ENCODE results near the gene SLC35F2. TPM values are rescaled to one million over a fixed set of nuclear protein-coding genes. Genes with fewer than 3 reads are reported as not detected.

The SLC35F2 gene
- total RNA-seq, 4 donors from 2014 or later: 1.7 to 5.7 (median 3.7) TPM

DNA sequence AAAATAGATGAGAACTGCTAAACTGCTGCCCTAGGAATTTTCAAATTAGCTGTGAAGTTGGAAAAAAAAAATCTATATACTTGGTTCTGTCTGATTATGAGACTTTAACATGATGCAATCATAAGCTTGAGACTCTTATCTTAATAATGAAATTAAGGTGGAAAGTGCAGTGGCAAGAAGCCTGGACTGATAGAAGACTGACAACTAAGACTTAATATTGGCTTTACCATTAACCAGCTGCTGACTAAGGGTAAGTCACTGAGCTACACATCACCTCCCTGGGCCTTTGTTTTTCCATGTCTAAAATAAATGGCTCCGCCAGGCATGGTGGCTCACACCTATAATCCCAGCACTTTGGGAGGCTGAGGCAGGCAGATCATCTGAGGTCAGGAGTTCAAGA, 56.9 kb downstream of the SLC35F2 start:
- TF ChIP-seq, protein P1, sequence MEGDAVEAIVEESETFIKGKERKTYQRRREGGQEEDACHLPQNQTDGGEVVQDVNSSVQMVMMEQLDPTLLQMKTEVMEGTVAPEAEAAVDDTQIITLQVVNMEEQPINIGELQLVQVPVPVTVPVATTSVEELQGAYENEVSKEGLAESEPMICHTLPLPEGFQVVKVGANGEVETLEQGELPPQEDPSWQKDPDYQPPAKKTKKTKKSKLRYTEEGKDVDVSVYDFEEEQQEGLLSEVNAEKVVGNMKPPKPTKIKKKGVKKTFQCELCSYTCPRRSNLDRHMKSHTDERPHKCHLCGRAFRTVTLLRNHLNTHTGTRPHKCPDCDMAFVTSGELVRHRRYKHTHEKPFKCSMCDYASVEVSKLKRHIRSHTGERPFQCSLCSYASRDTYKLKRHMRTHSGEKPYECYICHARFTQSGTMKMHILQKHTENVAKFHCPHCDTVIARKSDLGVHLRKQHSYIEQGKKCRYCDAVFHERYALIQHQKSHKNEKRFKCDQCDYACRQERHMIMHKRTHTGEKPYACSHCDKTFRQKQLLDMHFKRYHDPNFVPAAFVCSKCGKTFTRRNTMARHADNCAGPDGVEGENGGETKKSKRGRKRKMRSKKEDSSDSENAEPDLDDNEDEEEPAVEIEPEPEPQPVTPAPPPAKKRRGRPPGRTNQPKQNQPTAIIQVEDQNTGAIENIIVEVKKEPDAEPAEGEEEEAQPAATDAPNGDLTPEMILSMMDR (IDR thresholded peaks at IDR 0.05; ENCODE audit: low read depth): no peak

DNA sequence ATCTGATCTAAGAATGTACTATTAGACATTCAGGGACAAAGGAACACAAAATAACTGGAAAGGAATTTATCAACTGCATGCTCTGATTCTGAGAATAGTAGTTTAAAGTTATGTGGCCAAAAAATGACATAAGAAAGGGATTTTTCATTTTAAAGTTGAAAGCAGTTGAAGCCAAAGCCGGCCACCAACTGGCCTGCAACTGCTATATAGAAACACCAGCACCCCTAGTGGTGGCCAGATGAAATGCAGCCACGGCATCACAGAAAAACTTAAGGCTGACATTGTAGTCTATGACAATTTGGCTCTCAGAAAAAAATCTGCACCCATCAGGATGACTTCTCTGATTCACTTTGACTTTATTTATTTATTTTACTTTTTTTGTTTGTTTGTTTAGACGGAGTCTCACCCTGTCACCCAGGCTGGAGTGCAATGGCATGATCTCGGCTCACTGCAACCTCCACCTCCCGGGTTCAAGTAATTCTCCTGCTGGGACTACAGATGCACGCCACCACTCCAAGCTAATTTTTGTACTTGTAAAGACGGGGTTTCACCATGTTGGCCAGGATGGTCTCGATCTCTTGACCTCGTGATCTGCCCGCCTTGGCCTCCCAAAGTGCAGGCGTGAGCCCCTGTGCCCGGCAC, 59.2 kb downstream of the SLC35F2 start:
- TF ChIP-seq, protein P1 (IDR thresholded peaks at IDR 0.05; ENCODE audit: low read depth): no peak

DNA sequence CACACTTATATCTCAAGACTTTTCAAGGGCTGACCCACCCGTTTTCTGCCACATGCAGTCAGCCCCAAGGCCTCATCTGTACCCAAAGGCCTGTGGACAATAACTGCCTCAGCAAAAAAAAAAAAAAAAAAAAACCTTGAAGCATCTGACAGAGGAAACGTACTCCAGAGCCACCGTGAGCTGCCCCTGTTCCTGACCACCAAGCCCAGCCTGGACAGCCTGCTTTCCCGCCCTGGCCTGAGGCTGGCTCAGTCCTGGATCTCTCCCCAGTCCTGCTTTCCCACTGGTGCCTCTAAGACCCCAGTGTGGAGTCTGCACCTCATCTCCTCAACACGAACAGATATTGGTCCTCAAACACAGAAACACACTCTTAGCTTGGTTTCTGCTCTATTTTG, 66.5 kb downstream of the SLC35F2 start:
- TF ChIP-seq, protein P1 (IDR thresholded peaks at IDR 0.05; ENCODE audit: low read depth): no peak

DNA sequence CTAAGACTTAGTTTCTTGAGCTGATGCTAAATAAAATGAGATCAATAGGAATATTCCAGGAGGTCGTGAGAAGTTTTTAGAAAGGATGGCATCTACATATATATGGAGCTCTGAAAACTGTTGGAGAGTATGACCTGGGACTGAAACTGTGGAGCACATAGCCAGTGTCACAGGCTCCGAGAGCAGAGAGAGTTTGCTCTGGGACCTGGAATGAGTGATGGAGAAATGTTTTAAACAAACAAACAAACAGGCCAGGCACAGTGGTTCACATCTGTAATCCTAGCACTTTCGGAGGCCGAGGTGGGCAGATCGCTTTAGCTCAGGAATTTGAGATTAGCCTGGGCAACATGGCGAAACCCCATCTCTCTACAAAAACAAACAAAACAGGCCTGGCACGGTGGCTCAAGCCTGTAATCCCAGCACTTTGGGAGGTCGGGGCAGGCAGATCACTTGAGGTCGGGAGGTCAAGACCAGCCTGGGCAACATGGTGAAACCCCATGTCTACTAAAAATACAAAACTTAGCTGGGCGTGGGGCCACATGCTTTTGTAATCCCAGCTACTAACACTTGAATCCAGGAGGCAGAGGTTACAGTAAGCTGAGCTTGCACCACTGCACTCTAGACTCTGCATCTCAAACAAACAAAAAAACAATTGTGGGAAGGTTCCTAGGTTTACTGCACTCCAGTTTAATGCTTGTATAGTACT, 67.1 kb downstream of the SLC35F2 start:
- TF ChIP-seq, protein P1 (IDR thresholded peaks at IDR 0.05; ENCODE audit: low read depth): no peak

DNA sequence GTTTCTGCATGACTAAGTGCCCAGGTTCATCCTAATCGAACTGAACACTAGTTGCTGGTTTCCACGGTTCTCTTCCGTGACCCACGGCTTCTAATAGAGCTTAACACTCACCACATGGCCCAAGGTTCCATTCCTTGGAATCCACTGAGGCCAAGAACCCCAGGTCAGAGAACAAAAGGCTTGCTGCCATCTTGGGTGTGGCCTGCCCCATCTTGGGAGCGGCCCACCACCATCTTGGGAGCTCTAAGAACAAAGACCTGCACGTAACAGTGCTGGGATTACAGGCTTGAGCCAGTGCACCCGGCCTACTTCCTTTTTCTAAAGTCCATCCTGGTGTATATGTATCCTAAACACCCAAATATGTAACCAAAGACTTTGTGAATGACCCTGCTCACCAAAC, 68.8 kb downstream of the SLC35F2 start:
- TF ChIP-seq, protein P1 (IDR thresholded peaks at IDR 0.05; ENCODE audit: low read depth): no peak

DNA sequence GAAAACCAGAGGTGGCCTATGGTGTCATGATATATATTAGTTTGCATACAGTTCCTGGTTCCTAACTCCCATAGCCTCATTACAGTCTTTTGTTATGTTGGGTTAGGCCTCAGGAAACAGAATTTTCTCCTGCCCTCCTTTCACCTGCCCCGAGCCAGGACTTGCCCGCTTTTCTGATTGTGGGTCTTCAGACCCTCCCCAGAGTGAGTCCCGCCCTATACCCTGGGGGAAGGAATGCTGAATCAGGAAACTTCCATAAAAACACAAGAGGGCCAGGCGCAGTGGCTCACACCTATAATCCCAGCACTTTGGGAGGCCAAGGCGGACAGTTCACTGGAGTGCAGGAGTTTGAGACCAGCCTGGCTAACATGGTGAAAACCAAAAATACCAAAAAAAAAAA, 70.9 kb downstream of the SLC35F2 start:
- TF ChIP-seq, protein P1 (IDR thresholded peaks at IDR 0.05; ENCODE audit: low read depth): no peak

DNA sequence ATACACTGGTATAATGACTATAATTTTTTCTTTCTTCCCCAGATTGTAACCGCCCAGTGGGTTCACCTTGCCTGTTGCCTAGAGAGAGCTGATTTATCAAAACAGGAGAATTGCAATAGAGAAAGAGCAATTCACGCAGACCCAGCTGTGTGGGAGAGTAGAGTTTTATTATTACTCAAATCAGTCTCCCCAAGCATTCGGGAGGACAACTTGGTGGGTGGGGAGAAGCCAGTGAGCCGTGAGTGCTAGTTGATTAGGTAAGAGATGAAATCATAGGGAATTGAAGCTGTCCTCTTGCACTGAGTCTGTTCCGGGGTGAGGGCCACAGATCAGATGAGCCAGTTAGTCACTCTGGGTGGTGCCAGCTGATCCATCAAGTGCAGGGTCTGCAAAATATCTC, 73.2 kb downstream of the SLC35F2 start:
- TF ChIP-seq, protein P1 (IDR thresholded peaks at IDR 0.05; ENCODE audit: low read depth): no peak

Data from subcutaneous adipose tissue (tissue), 4 donors.